GM18907 (cell line): ENCODE measurements around the gene OBP2A.
"Not testable (repeated sequence)": the region's sequence is repeated elsewhere in the genome, so short reads cannot be mapped to it uniquely, and the experiment has no call there.

Experiments
- ATAC-seq: cut with Tn5 transposase; IDR thresholded peaks from one replicate; pipeline ENCODE4 v1.9.1; 2021; ENCODE audit warnings: mild to moderate bottlenecking, moderate library complexity; ENCODE audit not compliant: unreplicated experiment

The OBP2A gene

DNA sequence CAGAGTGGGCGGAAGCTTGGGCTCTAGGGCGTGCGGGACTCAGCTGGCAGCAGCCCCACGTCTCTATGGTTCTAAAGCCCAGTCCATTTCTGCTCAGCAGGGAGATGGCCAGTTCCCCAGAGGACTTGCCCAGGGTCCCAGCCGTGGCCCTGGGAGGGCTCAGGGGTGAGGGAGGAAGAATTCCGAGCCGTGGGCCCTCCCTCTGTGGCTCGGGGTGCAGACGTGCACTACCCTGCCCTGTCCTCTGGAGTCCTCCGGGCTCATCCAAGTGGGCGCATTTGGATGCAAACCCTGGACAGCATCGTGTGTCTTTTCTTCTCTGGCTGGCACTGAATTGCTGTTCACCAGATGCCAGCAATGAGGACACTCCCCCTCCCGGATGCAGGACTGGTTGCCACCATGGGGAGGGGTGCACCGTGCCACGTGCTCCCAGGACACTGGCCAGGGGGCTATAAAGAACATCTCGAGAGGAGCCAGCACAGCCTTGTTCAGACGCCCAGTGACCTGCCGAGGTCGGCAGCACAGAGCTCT is at the start of gene OBP2A:
Gene OBP2A (plus strand): TSS at position 481 of the 531 bp plus-strand sequence. CDS start 55 bp downstream, outside the sequence.
- ATAC-seq: not testable (repeated sequence)

GRCh38 chr9:135498381-135499126 is 47.4 kb upstream of the OBP2A start:
- ATAC-seq: no peak

- ATAC-seq: peak; percentile 59
Measured at GRCh38 chr9:135499326-135500070, 46.4 kb upstream of the OBP2A start.

GRCh38 chr9:135500071-135500524 is 45.8 kb upstream of the OBP2A start:
- ATAC-seq: peak; percentile 13

DNA sequence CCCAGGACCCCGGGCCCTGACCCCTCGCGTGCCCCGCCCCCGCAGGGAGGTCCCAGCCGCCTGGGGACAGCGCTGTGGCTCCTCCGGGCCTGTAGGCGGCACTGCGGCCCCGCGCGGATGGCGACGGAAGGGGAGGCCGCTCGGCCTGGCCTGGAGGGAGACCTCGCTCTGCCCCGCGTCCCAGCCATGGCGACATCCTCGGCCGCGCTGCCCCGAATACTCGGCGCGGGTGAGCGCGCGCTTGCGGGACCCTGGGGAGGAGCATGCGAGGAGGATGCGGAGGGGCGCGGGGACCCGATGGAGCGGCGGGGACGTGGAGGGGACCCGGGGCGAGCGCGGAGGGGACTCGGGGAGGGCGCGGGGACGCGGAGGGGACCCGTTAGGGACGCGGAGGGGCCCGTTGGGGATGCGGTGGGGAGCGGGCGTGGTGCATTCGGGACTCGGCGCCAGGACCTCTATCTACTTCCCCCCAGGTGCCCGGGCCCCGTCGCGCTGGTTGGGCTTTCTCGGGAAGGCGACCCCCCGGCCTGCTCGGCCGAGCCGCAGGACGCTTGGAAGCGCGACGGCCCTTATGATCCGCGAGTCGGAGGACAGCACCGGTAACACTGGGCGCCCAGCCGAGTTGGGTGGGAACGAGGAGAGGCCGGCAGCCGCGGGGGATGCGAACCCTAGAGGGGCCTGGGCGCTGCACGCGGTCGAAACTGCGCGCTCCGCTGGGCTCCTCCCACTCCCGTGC is 45.2 kb upstream of the OBP2A start, which contains the start of gene MRPS2:
Gene MRPS2 (plus strand): TSS at position 158 of the 736 bp plus-strand sequence. CDS start 29 bp downstream, at position 187.
- ATAC-seq: peak; percentile 79

DNA sequence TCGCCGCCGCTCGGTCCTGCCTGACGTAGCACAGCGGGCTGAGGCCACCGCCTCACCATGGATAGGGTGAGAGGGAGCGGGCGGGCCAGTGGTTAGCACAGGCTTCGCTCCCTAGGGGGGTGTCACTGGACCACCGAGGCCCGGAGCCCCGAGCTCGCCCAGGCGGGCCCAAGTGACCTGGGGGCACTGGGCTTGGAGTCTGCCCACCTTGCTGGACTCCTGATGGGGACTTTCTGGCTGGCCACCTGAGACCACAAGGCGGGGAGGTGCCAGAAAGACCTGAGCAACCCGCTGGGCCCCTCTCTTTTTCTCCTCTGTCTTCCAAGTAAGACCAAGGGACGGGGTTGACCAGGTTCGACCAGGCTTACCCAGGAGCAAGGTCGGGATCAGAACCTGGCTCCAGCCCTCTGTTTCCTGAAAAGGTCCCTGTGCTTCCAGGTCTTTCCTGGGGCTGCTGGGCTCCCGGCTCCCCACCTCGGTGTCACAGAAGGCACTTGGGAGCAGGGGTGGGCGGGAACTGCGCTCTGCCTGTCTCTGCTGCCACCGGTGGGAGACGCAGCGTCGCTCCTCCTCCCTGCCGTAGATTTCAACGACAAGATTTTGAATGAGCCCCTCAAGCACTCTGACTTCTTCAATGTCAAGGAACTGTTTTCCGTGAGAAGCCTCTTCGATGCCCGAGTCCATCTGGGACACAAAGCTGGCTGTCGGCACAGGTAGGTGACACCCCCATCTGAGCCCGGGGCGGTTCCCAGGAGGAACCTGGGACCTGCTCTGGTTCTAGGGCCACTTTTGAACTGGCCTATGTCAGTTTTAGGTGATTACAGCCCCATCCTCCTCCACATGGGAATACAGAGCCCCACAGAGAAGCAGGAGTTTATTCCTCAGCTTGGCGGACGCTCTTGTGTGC is 44.4 kb upstream of the OBP2A start:
- no peak for ATAC-seq

DNA sequence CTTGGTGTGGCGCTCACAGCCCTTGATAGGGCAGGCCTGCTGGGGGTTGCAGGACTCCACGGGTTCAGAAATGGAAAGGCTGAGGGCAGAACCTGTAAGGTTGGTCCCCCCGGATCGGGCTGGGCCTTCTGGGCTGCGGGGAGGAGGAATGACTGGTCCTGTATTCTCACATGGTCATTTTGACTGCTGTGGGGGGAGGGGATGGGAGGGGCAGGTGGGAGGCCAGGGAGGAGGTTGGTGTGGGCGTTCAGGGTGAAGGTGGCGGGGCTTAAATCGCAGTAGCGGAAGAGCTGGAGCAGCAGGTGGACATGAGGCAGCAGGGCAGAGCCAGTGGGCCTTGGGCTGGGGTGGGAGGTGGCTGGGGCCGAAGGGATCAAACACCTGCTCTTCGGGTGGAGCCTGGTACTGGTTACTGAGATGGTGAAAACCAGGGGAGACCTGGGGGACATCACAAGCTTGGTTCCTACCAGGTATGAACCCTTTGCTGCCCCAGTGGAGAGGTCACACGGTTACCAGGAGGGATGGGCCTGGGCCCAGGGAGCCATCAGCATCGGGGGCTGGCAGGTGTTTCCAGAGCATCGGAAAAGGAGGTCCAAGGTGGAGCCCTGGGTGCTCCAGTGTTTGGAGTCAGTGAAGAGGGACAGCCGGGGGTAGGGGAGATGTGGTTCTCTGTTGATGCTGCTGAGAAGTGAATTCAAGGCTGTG is 43.6 kb upstream of the OBP2A start:
- ATAC-seq: no peak

- ATAC-seq: no peak
Measured at GRCh38 chr9:135502873-135503321, 43.0 kb upstream of the OBP2A start.

- no peak for ATAC-seq
Measured at GRCh38 chr9:135503371-135504261, 42.3 kb upstream of the OBP2A start.

DNA sequence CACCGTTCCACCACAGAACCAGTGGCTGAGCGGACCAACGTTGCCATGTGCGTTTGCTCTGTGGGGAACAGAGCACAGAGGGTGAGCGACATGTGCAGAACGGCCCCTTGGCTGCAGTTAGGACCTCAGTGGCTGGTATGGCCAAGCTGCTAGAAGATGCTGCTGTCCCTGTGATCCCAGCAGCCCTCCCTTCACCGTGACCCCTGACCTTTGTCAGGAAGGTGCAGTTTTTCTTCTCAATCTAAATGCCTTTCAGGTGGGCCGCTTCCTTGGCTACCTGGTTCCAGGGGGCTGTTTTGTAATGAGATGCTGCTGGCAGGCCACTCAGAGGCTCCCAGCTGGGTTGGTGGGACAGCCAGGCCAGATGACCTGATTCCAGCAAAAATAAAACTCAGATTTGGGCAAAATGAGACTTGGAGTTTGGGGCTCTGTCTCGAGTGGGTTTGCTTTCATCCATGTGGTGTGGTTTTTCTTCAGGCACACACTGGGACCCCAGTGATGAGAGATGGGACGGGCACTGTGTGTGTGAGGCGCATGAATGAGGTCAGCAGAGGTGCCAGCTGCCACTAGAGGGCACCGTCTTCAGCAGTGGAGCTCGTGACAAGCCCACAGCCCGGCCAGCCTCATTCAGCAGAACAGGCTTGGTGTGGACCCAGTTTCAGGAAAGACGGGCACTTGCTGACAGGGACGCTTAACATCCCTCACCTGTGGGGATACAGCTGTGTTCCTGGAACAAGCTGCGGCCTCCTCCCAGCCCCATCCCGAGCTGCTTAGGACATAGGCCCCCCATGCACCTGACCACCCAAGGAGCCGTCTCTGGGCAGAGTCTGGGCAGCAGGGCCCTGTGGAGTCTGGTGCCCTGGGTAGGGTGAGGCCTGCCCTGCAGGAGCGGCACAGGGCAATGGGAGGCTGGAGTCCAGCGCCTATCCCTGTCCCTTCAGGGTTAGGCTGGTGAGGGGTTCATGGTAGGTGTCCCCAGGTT is 41.4 kb upstream of the OBP2A start:
- ATAC-seq: no peak

GRCh38 chr9:135505406-135506187 is 40.3 kb upstream of the OBP2A start:
- ATAC-seq: no peak

DNA sequence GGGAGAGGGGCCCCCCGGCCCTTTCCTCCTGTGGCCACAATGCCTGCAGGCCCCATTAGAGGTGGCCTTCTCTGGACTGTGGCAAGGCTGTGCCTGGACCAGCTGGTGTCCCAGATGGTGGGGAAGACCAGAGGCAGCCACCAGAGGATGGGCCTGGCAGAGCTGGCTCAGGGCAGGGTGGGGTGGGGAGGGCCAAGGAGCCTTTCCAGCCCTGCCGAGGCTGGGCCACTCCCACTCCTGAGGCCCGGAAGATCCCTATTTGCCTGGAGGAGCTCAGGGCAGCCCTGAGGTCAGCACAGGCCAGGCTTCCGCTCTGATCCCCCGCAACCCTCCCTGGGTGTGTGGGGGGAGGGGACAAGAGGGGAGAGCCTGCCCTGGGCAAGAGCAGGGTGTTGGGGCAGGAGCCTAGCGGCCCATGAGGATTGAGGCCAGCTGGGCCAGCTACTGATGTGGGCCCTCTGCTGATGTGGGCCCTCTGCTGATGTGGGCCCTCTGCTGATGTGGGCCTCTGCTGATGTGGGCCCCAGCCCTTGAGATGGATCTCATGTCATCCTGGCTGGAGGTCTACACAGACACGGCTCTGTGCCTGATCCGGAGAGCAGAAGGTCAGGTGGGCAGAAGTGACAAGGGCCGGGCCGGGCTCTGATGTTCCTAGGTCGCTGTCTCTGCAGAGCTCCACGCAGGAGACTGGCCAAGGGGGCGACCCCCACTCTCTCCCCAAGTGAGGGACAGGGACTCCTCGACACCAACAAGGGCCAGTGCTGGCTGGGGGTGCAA is 39.4 kb upstream of the OBP2A start:
- no peak for ATAC-seq

- ATAC-seq: no peak
Measured at GRCh38 chr9:135507104-135508035, 38.6 kb upstream of the OBP2A start.

- no peak for ATAC-seq
Measured at GRCh38 chr9:135508211-135508820, 37.6 kb upstream of the OBP2A start.
